Measurements from ENCODE around the gene FGFR2.

Gene FGFR2

DNA sequence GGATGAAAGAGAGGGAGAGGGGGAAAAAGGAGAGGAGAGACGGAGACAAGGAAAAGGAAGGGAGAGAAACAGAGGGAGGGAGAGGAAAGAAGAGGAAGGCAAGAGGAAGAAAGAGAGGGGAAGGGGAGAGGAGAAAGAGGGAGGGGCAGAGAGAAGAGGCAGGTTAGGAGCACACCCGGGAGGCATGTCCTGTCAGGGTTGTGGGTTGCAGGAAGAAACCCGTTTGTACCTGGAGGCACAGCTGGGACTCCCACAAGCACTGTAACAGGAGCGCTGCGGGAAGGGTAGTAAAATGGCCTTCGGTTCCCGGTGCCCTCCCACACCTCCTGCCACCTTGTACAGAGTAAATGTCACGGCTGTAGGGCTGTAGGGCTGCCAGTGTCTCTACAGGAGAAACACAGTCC is 24.7 kb downstream of the FGFR2 start:
- TF ChIP-seq, protein P1, sequence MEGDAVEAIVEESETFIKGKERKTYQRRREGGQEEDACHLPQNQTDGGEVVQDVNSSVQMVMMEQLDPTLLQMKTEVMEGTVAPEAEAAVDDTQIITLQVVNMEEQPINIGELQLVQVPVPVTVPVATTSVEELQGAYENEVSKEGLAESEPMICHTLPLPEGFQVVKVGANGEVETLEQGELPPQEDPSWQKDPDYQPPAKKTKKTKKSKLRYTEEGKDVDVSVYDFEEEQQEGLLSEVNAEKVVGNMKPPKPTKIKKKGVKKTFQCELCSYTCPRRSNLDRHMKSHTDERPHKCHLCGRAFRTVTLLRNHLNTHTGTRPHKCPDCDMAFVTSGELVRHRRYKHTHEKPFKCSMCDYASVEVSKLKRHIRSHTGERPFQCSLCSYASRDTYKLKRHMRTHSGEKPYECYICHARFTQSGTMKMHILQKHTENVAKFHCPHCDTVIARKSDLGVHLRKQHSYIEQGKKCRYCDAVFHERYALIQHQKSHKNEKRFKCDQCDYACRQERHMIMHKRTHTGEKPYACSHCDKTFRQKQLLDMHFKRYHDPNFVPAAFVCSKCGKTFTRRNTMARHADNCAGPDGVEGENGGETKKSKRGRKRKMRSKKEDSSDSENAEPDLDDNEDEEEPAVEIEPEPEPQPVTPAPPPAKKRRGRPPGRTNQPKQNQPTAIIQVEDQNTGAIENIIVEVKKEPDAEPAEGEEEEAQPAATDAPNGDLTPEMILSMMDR (conservative IDR thresholded peaks at IDR 0.05; ENCODE audit: low read depth, low read length) = no peak
- peaks cover 76% of the 10 kb centered on the region for H3K79me2 ChIP-seq (ENCODE audit: insufficient read depth, low read depth)
- H3K4me3 ChIP-seq (IDR thresholded peaks at IDR 0.05; ENCODE audit: insufficient read depth, low read depth, low read length) = no peak overlapping the region
- H4K20me1 ChIP-seq (ENCODE audit: insufficient read depth) = no peaks in the 10 kb centered on the region
- no peak overlapping the region for H3K4me2 ChIP-seq
- no peak overlapping the region for H2AFZ ChIP-seq (ENCODE audit: low read depth)
- H3K4me1 ChIP-seq (ENCODE audit: low read depth, poor library complexity, severe bottlenecking) = no peaks in the 10 kb centered on the region
- no peaks in the 10 kb centered on the region for H3K36me3 ChIP-seq (ENCODE audit: insufficient read depth)
- H3K9ac ChIP-seq = no peak overlapping the region
- no peaks in the 10 kb centered on the region for H3K27me3 ChIP-seq (ENCODE audit: insufficient read depth, low read depth)
- no peak overlapping the region for H3K27ac ChIP-seq

GRCh38 chr10:121572859-121573537 is 25.2 kb downstream of the FGFR2 start:
- Histone ChIP-seq H2AFZ (ENCODE audit: low read depth) (no peak overlapping the region), H3K4me2 (no peak overlapping the region), H4K20me1 (ENCODE audit: insufficient read depth) (no peaks in the 10 kb centered on the region), H3K79me2 (ENCODE audit: insufficient read depth, low read depth) (peaks cover 77% of the 10 kb centered on the region), H3K4me1 (ENCODE audit: low read depth, poor library complexity, severe bottlenecking) (no peaks in the 10 kb centered on the region), H3K27me3 (ENCODE audit: insufficient read depth, low read depth) (no peaks in the 10 kb centered on the region), H3K9ac (no peak overlapping the region), H3K36me3 (ENCODE audit: insufficient read depth) (no peaks in the 10 kb centered on the region), H3K27ac (no peak overlapping the region), H3K4me3 (IDR thresholded peaks at IDR 0.05; ENCODE audit: insufficient read depth, low read depth, low read length) (no peak overlapping the region)
- TF ChIP-seq, protein P1 (conservative IDR thresholded peaks at IDR 0.05; ENCODE audit: low read depth, low read length) = no peak

DNA sequence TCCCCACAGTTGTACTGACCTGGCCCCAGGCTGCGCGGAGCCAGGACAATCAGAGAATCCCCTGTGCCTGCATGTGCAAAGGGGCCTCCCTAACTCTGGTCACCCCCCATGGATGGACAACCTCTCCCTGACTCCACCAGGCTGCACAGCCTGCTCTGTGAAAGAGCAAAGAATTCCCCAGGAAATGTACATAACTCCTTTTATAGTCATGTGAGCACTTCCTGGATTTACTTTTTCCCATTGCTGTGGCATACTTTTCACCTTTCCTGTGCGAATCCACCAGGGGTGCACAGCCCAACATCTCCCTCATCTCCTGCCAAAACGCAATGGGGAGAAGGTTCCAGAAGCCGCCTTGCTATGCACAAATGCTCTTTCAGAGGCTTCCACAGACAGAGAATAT is 27.9 kb downstream of the FGFR2 start:
- Histone ChIP-seq H3K27me3 (ENCODE audit: insufficient read depth, low read depth) (no peaks in the 10 kb centered on the region), H3K9ac (no peak overlapping the region), H3K4me3 (IDR thresholded peaks at IDR 0.05; ENCODE audit: insufficient read depth, low read depth, low read length) (no peak overlapping the region), H4K20me1 (ENCODE audit: insufficient read depth) (no peaks in the 10 kb centered on the region), H2AFZ (ENCODE audit: low read depth) (no peak overlapping the region), H3K79me2 (ENCODE audit: insufficient read depth, low read depth) (peaks cover 87% of the 10 kb centered on the region; the same call in 1 of the 2 replicates), H3K4me1 (ENCODE audit: low read depth, poor library complexity, severe bottlenecking) (no peaks in the 10 kb centered on the region), H3K27ac (no peak overlapping the region), H3K36me3 (ENCODE audit: insufficient read depth) (no peaks in the 10 kb centered on the region), H3K4me2 (no peak overlapping the region)
- TF ChIP-seq, protein P1 (conservative IDR thresholded peaks at IDR 0.05; ENCODE audit: low read depth, low read length) = no peak

GRCh38 chr10:121568275-121568674 is 30.0 kb downstream of the FGFR2 start:
- Histone ChIP-seq H3K27me3 (ENCODE audit: insufficient read depth, low read depth) (no peaks in the 10 kb centered on the region), H3K4me1 (ENCODE audit: low read depth, poor library complexity, severe bottlenecking) (peaks cover 5% of the 10 kb centered on the region), H3K4me3 (IDR thresholded peaks at IDR 0.05; ENCODE audit: insufficient read depth, low read depth, low read length) (no peak overlapping the region)

More at GRCh38 chr10:121568275-121568674, 30.0 kb downstream of the FGFR2 start:
- no peak overlapping the region for H3K9ac ChIP-seq
- H3K79me2 ChIP-seq (ENCODE audit: insufficient read depth, low read depth) = peaks cover 85% of the 10 kb centered on the region; the same call in 1 of the 2 replicates
- no peaks in the 10 kb centered on the region for H3K36me3 ChIP-seq (ENCODE audit: insufficient read depth)
- no peak overlapping the region for H2AFZ ChIP-seq (ENCODE audit: low read depth)
- no peak overlapping the region for H3K27ac ChIP-seq
- no peak overlapping the region for H3K4me2 ChIP-seq
- TF ChIP-seq, protein P1 (conservative IDR thresholded peaks at IDR 0.05; ENCODE audit: low read depth, low read length) = no peak
- no peaks in the 10 kb centered on the region for H4K20me1 ChIP-seq (ENCODE audit: insufficient read depth)
